Daoy (cell line): ENCODE measurements around the gene GREB1. TPM values are rescaled to one million over a fixed set of nuclear protein-coding genes. Genes with fewer than 3 reads are reported as not detected.

Source experiments
- DNase-seq: peaks from one replicate; pipeline ENCODE4 v3.0.0-alpha.2; 2015; ENCODE audit warnings: low read depth
- total RNA-seq: library from RNA; depleted of rRNA; stranded (reverse); fragments of >200 nt; shearing (Covaris generic); gene quantifications from 2 replicates; pipeline ENCODE4 v1.2.3, GENCODE V29; 2014

Gene GREB1
- total RNA-seq, 1 experiment from 2014 or later, result 0.91 TPM

DNA sequence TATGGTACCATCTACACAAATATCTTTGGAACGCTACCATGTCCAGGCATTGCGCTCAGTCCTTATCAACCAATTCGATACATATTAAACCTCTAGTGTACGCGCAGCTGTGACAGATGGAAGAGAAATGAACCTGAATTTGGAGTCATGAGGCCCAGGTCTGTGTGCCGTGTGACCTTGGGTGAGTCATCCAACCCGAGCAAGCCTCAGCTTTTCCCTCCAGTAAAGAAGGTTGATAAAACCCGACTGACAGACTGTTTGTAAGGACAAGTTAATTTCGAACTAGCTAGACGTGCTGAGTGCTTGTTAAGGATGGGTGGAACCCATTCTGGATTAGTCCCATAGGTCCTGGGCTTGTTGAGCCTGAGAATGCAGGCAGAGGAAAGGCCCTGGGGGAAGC lies 28.2 kb downstream of the GREB1 start:
- DNase-seq, result peak; percentile 35

GRCh38 chr2:11562476-11562875 lies 28.6 kb downstream of the GREB1 start:
- DNase-seq, result no peak

DNA sequence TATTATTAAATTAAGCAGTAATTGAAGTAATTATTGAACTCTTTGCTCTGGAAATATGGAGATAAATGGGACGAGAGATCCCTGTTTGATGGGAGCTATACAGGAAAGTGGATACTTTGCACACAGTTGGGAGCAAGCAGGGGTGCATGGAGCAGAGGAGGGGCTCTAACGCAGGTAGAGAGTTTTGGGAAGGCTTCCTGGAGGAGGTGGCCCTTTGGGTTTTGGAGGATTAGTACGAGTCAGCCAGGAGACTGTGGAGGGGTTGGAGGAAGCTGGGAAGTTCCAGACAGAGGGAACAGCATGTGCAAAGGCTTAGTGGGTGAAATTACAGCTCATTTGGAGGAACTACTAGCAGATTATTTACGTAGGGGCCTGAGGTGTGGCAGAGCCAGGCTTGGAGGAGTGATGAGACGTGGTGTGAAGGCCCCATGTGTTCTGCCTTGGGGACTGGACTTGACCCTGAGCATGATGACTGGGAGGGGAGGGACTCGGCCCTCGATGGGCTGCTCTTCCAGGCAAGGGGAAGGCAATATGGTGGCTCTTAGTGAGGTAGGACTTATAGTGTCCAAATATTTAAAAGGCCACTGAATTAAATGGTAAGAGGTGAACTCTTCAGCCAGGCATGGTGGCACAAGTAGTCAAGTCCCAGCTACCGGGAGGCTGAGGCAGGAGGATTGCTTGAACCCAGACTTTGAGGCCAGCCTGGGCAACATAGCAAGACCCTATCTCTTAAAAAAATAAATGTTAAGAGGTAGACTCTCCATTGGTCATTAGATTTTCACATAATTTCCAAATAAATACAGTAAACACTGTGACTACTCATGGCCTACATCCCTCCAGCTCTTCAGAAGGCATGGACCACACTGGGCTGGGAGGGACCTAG lies 30.2 kb downstream of the GREB1 start:
- no peak for DNase-seq

GRCh38 chr2:11564816-11565567 lies 31.1 kb downstream of the GREB1 start:
- DNase-seq, result no peak

GRCh38 chr2:11566383-11566782 lies 32.5 kb downstream of the GREB1 start:
- no peak for DNase-seq

GRCh38 chr2:11567631-11568031 lies 33.8 kb downstream of the GREB1 start:
- DNase-seq, result no peak

DNA sequence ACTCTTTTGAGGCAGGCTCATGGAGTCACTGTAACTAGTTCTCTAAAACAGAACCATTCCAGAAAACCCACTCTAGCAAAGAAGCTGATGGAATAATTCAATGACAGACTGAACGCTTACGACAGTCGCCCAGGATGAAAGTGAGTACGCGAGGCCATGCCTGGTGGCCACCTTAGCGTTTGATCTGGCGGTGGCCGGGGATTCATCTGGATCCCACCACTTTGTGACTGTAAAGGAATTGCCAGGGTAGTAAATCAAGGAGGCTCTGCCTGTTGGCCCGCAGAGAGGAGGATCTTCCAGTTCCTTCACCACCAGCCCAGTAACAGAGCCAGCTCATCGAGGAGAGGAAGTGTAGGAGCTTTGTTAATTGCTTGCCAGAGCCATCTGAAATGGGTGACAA lies 34.6 kb downstream of the GREB1 start:
- DNase-seq, result no peak

DNA sequence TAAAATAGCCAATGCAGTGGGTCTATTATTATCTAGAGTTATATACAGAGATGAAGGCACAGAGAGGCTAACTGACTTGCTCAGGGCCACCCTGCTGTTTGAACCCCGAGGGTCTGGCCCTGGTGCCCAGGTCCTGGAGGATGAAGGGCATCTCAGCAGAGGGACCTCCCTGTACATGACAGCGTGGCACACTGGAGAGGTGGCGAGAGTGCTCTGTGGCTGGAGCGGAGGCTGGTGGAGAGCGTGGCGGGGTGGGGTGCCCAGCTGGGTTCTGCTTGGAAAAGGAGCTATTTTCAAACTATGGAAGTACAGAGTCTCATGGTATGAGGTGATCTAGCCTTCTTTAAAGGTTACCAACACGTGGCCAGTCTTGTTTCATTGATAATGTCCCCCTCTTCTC lies 35.8 kb downstream of the GREB1 start:
- no peak for DNase-seq

DNA sequence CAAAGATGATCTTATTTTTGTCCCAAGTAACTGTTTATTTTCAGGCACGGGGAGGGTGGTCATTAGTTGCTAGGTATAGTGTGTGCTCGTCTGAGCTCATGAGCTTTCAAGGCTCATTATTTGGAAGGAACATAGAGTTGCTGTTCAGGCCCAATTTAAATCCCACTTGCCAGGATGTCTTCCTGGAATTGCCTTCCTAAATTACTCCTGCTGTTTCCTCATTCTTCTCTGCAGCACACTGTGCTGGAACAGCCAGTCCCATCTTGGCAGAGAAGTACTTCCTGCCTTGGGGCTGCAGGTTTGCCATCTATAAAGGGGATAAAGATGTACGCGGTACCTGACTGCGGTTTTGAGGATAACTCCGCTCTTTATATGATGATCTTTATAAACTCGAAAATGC lies 37.3 kb downstream of the GREB1 start:
- no peak for DNase-seq

DNA sequence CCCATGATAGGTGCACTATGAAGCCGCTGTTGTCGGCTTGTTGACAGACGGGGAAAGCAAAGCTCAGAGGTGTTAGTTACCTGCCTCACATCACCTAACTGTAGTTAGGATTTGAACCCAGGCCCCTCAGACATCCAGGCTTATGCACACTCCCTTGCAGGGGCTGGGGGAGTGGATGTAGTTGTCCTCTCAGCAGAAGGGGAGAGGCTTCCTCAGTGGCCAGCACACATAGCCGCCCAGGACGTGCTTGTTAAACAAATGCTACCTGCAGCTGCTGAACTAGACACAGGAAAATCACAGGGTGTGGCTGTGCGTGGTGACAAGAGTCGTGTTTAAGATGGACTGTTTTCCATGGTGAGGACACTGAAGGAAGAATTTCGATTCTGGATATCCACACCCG lies 39.2 kb downstream of the GREB1 start:
- DNase-seq, result no peak

DNA sequence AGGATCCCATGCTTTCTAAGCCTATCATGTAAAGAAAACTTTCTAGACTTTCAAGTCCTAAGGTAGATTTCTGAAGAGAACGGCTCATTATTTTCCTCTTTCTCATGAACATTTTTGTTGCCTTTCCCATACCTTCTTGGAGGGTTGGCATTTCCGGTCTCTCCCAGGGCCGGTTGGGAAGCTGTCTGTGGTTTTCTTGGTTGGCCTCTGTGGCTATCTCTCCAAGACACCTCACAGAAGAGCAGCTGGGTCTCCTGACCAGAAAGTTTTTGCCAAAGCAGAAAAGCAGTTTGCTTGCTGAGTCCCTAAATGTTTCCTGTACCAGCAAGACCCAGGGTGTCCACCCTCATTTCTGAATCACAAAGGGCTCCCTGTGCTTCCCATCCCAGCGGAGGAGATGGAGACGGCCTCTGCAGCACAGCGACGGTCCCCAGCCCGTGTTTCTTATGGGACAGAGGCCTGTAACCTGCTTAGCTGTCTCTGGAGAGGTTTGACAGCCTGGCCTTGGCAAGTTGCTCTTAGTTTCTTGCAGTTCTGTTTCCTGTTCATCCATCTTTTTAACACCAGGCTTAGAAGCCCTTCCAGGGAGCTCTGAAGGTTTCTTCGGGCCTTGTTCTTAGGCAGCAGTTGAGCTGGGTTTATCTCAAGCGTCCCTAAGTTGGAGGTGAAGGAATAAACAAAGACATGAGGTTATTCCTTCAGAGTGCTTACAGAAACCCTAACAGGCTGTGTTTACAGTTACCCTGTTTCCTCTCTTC lies 39.8 kb downstream of the GREB1 start:
- DNase-seq, result peak; percentile 79

DNA sequence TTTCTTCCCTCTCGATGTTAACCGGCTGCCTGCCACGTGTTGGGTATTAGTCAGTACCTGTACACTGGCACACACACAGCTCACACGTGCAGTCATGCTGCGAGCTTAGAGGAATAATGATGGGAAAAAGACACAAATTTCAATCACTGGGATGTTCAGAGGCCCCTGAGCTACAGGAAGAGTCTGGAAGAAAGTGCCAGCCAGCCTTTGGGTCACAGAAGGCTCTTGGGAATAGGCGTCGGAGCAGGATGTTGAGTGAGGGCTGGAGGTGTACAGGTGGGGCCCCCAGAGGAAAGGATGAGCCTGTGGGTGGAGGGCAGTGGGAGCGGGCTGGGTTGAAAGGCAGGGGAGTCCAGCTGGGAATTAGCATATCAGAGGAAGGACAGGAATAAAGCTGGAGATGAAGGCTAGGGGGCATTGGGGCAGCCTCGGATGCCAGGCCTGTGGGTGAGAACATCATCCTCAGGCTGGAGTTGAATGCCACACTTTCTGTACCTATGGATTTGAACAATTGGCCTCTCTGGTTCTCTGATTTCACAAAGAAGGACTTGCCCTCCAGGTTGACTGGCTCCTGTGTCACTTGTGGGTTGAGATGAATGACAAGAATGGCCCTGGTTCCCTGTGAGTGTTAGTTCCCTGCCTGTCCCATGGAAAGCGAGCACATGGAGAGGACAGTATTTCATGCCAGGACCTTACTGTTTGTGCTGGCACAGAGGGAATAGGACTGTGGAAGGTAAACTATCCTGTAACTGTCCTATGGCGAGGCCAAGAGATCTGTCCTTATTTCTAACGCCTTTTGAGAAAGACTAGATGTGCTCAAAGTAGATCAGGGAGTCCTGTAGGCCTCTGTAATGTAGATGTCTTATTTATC lies 40.6 kb downstream of the GREB1 start:
- DNase-seq, result no peak

GRCh38 chr2:11576398-11576797 lies 42.6 kb downstream of the GREB1 start:
- no peak for DNase-seq

DNA sequence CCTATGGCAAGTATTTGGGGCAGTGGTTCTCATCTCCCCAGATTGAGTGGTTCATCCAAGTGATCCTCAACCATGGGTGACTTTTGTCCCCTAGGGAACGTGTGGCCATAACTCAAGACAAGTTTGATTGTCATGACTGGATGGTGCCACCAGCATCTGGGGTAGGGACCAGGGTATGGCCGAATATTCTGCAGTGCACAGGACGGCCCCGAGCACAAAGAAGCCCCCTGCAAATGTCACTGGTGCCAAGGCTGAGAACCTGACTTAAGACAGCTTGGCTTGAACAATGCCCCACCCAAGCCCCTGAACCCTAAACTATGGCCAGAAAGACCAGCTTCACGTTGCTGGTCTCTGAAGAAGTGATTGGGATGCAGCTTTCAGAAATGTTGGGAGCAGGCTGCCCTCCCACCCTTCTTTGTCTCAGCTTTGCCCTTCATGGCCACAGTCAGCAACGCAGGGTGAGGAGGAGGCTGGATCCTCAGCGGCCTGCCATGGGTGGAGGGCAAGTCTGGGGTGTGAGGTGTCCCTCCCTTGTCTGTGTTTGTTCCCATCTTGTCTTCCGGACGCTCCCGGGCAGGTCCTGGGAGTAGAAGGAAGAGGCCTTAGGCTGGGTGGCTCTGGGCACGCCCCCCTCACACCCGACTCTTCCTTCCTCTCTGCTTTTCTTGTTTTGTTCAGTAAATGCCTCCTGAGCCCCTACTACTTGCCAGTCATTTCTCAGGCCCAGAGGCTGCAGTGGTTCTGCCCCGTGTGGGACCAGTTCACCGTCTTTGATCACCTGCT lies 43.4 kb downstream of the GREB1 start:
- no peak for DNase-seq

DNA sequence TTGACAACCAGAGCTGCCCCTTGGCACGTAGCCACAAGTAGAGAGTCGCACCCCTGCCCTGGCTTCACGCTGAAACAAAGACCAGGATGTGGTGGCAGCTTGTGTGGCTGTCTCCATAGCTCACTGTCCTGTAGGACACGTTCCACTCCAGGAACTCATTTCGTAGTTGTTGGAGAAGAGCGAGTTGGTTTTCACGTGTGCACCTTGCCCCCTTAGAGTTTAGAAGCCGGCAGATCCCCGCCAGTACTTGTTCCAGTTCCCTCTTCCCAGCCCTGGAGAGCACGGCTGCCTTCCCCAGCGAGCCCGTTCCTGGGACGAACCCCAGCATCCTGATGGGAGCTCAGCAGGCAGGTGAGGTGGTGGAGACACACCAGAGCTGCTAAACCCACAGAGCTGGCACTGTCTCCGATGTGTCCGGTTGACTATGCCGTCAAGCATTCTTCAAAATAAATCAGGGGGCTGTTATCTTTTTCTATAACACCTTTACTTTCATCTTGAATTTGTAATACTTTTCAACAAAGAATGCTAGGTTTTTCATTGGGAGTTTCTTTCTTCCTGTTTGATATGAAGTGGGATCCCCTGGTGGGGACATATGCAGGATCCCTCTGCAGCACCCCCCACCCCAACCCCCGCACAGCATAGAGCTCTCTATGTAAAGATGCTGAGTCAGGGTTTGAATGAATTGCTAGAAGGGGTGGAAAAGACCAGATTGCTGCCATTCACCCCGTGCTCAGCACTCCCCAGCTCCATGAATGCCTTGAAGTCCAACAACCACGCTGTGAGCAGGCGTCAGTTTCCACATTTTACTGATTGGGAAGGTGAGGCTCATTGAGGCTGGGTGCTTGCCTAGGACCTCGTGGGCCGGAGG lies 44.5 kb downstream of the GREB1 start:
- DNase-seq, result no peak

DNA sequence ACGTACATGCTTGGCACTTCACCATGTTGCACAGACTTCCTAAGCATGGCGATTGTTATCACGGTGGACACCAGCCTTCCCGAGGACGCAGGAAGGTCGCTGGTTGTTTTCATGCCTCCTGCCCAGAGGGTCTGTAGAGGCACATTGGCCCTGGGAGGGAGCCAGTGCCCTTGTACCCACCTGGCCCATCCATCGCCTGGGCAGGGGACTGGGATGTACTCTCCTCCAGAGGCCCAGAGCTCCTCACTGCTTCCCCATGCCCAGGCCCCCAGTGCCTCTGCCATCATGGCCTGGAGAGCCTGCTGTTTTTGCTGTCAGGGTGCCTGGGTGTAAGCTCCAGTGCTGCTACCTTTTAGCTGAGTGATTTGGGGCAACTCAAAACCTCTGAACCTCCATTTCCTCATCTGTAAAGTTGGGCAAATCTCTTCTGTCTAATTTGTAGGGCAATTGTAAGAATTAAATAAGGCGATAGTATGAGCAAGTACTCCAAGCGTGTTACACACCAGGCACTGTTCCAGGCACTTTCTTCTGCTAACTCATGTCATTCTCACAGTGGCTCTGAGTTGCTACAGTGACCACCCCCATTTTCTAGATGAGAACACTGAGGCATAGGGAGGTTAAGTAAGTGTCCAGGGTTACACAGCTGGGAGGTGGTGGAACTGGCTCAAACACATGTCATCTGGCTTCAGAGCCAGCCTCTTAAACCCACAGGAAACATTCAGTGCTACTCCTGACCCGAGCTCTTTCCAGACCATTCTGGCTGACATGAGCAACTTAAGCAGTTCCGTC lies 45.3 kb downstream of the GREB1 start:
- no peak for DNase-seq

GRCh38 chr2:11579867-11580659 lies 46.2 kb downstream of the GREB1 start:
- no peak for DNase-seq

- DNase-seq, result no peak
Measured at GRCh38 chr2:11580697-11581096, 46.9 kb downstream of the GREB1 start.
